Skeletal muscle cell (primary cell): ENCODE results near the gene RECQL.
"Not testable (repeated sequence)": the region's sequence is repeated elsewhere in the genome, so short reads cannot be mapped to it uniquely, and the experiment has no call there.

Source experiments
- DNase-seq: peaks from one replicate; pipeline ENCODE4 v3.0.0-alpha.2; 2010; ENCODE audit warnings: low read depth
- H3K4me3 ChIP-seq: 2 replicates; pipeline ENCODE4 v1.5.1; 2011; ENCODE audit warnings: low read depth, mild to moderate bottlenecking, control low read depth, low read length, moderate library complexity

The RECQL gene

DNA sequence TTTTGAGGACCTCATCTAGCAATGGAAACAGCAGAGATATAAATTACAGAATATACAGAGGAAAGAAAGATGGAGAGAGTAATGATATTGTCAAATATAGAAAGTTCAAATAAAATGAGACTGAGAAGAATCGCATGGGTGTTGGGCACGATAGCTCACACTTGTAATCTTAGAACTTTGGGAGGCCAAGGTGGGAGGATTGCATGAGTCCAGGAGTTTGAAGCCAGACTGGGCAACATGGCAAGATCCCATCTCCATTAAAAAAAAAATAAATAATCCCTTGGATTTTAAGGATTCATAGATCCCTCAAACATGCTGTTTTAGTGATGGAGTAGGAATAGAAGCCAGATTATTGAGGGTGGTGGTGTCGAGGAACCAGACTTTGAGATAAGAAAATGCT, 62.1 kb downstream of the RECQL start:
- no peak overlapping the region for H3K4me3 ChIP-seq
- no peak for DNase-seq

DNA sequence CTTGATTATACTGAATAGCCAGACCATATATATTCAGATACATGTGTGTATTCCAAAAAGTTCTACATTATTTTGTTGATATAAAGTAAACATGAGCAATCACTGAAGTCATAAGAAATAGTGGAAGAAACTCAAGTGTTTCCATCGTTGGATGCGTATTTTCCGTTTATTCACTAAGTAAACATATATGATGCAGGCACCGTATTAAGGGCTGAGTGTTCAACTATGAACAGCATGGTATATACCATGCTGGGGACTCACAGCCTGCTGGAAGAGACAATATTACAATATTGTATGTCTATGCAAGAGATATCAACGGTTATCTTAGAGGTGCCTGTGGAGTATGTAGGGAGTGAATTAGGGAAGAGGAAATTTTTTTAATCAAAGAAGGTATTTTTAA, 62.8 kb downstream of the RECQL start:
- peak overlapping the region; percentile 88 for H3K4me3 ChIP-seq
- no peak for DNase-seq

- H3K4me3 ChIP-seq: no peak overlapping the region
- no peak for DNase-seq
Observed at GRCh38 chr12:21434699-21435098, 66.7 kb downstream of the RECQL start.

DNA sequence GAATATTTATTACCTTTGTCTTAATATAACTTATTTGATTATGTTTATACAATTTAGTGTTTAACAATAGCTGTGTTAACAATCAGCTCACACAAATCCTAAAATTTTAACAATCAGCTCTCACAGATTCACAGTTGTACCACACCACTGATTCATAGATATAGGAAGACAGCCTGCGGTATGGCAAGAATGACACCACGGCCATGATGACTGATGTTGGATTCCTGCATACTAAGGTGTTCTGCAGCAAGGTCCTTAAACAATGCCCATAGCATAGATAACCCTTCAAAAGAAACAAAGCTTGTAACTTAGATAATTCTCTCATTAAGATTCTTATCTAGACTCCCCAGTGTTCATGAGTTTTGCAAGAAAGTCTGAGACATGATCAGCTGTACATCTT, 67.9 kb downstream of the RECQL start:
- DNase-seq: no peak
- no peak overlapping the region for H3K4me3 ChIP-seq

- no peak overlapping the region for H3K4me3 ChIP-seq
- DNase-seq: no peak
Observed at GRCh38 chr12:21429994-21430393, 71.4 kb downstream of the RECQL start.

- H3K4me3 ChIP-seq: no peak overlapping the region
- no peak for DNase-seq
Observed at GRCh38 chr12:21428241-21428640, 73.2 kb downstream of the RECQL start.

- H3K4me3 ChIP-seq: not testable (repeated sequence)
Observed at GRCh38 chr12:21419009-21419699, 82.3 kb downstream of the RECQL start.

More at GRCh38 chr12:21419009-21419699, 82.3 kb downstream of the RECQL start:
- DNase-seq: not testable (repeated sequence)
